AG10803 (cell line): ENCODE measurements around the gene PER1.
A peak's percentile ranks its signal among the peaks of the same experiment; 100 is the strongest.

ENCODE experiments used
- DNase-seq: peaks from one replicate; pipeline ENCODE4 v3.0.0; 2010; ENCODE audit warnings: low read depth
- H3K4me3 ChIP-seq: 2 replicates; pipeline ENCODE4 v1.5.1; 2011; ENCODE audit warnings: mild to moderate bottlenecking, low read length, control low read depth
- TF ChIP-seq, protein P1 (sequence below): conservative IDR thresholded peaks from 2 replicates; pipeline ENCODE4 v1.5.1; 2011; ENCODE audit warnings: mild to moderate bottlenecking, low read length, control low read depth, inconsistent platforms

Gene PER1

DNA sequence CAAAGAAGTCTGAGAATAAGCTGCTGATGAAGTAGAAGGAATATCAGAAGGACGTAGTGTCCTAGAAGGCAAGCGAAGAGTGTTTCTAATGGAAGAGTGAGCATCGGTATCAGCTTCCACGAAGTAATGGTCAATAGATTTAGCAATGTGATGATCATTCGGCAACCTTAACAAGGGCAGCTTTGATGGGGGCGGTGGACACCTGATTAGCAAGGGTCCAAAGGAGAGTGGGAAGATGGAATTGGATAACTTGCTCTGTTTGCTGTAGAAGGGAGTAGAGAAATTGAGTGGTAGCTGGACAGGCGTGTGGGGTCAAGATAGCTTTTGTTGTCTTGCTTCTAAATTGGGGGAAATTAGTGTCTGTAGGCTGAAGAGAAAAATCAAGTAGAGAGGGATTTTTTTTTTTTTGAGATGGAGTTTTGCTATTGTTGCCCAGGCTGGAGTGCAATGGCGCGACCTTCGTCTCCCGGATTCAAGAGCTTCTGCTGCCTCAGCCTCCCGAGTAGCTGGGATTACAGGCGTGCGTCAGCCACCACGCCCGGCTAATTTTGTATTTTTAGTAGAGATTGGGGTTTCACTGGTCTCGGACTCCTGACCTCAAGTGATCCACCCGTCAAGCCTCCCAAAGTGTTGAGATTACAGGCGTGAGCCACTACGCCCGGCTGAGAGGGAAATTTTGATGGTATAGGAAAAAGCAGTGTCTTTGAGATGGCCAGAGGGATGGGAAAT, 14.4 kb downstream of the PER1 start:
- no peak for DNase-seq
- TF ChIP-seq, protein P1, sequence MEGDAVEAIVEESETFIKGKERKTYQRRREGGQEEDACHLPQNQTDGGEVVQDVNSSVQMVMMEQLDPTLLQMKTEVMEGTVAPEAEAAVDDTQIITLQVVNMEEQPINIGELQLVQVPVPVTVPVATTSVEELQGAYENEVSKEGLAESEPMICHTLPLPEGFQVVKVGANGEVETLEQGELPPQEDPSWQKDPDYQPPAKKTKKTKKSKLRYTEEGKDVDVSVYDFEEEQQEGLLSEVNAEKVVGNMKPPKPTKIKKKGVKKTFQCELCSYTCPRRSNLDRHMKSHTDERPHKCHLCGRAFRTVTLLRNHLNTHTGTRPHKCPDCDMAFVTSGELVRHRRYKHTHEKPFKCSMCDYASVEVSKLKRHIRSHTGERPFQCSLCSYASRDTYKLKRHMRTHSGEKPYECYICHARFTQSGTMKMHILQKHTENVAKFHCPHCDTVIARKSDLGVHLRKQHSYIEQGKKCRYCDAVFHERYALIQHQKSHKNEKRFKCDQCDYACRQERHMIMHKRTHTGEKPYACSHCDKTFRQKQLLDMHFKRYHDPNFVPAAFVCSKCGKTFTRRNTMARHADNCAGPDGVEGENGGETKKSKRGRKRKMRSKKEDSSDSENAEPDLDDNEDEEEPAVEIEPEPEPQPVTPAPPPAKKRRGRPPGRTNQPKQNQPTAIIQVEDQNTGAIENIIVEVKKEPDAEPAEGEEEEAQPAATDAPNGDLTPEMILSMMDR, result no peak
- peak overlapping the region; percentile 48 for H3K4me3 ChIP-seq

DNA sequence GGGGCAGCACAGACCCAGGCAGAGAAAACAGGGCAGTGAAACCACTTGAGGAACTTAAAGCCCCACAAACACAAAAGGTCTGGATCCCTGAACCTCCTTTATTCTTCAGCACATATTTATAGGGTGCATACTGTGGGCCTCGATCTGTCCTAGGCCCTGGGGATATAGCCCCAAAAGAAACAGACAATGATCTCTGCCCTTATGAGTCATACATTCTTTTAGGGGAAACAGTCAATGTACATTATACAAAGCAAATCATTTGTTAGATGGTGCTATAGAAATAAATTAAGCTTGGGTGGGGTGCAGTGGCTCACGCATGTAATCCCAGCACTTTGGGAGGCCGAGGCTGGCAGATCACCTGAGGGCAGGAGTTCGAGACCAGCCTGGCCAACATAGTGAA, 18.3 kb downstream of the PER1 start:
- no peak for DNase-seq
- TF ChIP-seq, protein P1, result no peak
- no peak overlapping the region for H3K4me3 ChIP-seq

DNA sequence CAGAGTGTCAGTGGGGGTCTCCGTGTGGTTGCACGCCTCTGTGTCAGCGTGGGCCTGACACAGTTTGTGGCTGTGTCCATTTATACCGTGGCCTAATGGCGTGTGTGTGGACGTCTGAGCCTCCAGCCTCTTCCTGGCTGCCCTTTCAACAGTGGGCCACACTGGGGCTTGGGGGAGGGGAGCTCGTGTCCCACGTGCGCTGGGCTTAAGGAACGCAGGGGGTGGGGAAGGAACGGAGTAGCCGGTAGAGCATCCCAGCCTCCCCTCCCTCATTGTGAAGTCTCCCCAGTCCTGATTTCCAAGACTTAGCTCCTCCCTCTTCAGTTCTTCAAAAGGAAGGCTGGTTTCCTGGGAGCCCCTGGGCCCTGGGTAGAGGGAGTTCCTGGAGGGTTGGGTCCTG, 18.8 kb downstream of the PER1 start:
- TF ChIP-seq, protein P1, result no peak
- DNase-seq, result no peak
- H3K4me3 ChIP-seq, result no peak overlapping the region

DNA sequence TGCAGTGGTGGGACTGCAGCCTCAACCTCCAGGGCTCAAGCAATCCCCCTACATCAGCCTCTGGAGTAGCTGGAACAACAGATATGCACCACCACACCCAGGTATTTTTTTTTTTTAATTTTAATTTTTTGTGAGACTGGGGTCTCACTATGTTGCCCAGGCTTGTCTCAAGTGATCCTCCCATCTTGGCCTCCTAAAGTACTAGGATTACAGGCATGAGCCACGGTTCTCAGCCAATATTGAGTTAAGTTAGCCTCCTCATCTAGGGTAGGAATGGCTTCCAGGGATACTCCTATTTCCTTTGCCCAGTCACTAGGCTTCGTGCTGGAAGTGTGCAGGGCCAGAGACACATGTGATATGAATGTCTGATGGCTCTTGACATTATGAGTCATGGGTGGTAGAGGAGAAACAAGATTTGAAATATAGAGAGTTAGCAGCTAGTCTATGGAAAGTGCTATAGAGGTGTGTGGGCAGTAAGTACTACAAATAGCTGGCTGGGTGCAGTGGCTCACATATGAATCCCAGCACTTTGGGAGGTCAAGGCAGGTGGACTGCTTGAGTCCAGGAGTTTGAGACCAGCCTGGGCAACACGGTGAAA, 20.3 kb downstream of the PER1 start:
- TF ChIP-seq, protein P1, result no peak

DNA sequence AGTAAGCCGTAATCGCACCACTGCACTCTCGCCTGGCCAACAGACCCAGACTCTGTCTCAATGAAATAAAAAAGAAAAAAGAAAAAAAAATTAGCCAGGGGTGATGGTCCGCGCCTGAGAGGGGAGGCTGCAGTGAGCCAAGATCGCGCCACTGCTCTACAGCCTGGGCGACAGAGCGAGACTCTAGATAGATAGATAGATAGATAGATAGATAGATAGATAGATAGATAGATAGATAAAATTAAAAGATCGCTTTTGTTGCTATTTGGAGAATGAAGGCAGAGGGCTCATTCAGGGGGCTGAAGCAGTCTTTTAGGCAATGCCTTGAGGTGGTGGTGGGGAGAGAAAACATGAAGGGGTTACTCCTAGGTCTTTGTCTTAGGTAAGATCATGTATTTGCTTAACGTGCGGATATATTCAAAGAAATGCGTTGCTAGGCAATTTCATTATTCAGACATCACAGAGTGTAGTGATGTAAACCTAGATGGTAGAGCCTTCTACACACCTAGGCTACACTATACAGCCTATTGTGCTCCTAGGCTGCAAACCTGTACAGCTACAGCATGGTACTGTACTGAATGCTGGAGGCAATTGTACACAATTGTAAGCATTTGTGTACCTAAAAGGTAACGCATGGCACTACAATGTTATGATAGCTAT, 23.9 kb downstream of the PER1 start:
- TF ChIP-seq, protein P1, result no peak
- no peak overlapping the region for H3K4me3 ChIP-seq
- DNase-seq, result no peak

More for the DNA sequence above, 20.3 kb downstream of the PER1 start:
- no peak overlapping the region for H3K4me3 ChIP-seq
- DNase-seq, result no peak

DNA sequence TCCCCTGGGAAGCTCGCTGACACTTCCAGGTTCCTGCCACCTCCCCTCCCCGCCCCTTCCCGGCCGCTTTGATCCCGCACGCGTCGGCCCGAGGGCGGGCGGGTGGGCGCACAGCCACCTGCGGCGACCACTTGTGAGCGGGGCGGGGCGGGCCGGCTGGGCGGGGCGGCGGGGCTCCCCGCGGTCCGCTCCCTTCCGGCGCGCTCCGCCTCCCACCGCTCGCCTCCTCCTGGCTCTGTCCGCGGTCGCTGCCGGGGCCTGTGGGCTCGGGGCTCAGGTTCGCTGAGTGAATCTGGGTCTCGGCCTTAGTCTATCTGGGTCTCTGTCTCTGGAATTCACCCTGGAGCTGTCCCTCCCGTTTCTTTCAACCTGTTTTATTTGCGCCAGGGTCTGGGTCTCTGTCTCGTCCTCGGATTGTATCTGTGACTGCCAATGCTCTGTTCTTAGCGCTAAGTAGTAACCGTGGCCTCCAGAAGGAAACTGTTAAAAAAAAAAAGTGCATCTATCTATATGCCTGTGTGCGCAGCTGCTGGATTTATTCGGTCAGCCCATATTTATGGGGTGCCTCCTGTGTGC, 25.6 kb downstream of the PER1 start:
- H3K4me3 ChIP-seq, result peak overlapping the region; percentile 74
- TF ChIP-seq, protein P1, result no peak
- DNase-seq, result peak; percentile 39
